C4-2B (cell line): ENCODE data around the gene MARCHF4.

ENCODE experiments used
- H3K27ac ChIP-seq: fragments of 450-650 bp; 2 replicates; pipeline ENCODE4 v1.5.1; 2017
- ZFX ChIP-seq: fragments of 450-650 bp; IDR thresholded peaks from 2 replicates; pipeline ENCODE4 v1.6.1; 2017
- TF ChIP-seq, protein P1 (sequence below): fragments of 450-650 bp; conservative IDR thresholded peaks from 2 replicates; pipeline ENCODE4 v1.5.1; 2017; ENCODE audit warnings: mild to moderate bottlenecking

The MARCHF4 gene

DNA sequence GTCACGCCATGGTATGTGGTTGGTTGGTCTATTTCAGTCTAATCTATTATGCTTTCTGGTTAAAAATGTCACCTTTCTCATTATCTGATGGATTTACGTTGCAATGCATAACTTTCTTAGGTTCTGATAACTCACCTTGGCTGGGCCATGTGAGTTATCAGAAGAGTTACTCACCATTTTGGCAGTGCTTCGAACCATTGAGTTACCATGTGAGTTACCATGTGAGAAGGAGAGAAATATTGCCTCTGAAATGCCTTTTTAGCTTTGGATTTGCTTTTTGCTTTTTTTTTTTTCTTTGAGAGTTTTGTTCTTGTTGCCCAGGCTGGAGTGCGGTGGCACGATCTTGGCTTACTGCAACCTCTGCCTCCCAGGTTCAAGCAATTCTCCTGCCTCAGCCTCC lies 41.6 kb upstream of the MARCHF4 start:
- no peak overlapping the region for H3K27ac ChIP-seq
- no peak for TF ChIP-seq ZFX
- TF ChIP-seq, protein P1, sequence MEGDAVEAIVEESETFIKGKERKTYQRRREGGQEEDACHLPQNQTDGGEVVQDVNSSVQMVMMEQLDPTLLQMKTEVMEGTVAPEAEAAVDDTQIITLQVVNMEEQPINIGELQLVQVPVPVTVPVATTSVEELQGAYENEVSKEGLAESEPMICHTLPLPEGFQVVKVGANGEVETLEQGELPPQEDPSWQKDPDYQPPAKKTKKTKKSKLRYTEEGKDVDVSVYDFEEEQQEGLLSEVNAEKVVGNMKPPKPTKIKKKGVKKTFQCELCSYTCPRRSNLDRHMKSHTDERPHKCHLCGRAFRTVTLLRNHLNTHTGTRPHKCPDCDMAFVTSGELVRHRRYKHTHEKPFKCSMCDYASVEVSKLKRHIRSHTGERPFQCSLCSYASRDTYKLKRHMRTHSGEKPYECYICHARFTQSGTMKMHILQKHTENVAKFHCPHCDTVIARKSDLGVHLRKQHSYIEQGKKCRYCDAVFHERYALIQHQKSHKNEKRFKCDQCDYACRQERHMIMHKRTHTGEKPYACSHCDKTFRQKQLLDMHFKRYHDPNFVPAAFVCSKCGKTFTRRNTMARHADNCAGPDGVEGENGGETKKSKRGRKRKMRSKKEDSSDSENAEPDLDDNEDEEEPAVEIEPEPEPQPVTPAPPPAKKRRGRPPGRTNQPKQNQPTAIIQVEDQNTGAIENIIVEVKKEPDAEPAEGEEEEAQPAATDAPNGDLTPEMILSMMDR, result no peak

DNA sequence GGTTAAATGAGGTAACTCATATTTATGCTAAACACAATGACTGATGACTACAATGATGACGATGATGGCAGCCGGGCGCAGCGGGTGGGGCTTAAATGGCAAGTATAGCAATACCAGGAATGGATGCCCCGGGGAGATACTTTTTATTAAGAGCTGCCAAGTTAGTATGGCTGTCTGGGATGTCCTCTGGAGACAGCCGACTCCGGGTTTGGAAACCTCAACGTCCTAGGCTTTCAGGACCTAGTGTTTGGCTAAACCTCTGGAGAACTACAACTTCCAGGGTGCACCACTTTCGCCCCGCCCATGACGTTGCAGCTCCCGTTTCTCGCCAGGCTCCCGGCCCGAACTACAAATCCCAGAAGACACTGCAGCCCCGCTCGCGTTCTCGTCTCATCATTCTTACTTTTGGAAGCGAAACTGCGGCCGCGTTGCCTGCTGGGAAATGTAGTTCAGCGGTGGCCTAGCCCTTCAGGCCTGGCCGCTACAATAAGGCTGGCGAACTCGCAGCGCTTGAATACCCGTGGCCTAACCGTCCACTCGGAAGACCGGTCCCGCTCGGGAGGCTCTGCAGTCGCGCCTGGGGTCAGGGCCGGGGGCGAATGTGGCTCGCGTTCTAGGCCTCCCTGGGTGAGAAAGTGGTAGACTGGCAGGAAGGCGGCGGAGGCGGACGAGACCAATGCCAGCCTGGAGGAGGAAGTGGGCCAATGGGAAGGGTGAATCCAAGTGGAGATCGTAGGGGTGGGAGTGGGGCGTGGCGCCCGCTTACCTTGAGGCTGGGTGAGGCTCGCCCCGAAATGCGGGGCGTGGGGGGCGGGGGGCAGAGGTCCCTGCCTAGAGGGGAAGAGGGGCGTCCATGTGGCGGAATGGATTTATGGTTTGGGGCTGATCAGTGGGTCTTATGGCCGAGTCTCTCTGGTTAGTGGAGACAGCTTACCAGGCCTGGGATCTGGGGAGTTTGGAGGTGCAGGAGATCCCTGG lies 40.0 kb upstream of the MARCHF4 start, which contains the start of gene SMARCAL1:
TSS of gene SMARCAL1 (plus strand) at position 463 of the 978 bp plus-strand sequence. CDS start 2,221 bp downstream, outside the sequence.
- peak within 1 kb of the TSS; percentile 82 for H3K27ac ChIP-seq
- TF ChIP-seq ZFX, result peak; percentile 92
- TF ChIP-seq, protein P1, result no peak

- no peak overlapping the region for H3K27ac ChIP-seq
- TF ChIP-seq ZFX, result no peak
- TF ChIP-seq, protein P1, result no peak
Observed at GRCh38 chr2:216410550-216410949, 38.3 kb upstream of the MARCHF4 start.

DNA sequence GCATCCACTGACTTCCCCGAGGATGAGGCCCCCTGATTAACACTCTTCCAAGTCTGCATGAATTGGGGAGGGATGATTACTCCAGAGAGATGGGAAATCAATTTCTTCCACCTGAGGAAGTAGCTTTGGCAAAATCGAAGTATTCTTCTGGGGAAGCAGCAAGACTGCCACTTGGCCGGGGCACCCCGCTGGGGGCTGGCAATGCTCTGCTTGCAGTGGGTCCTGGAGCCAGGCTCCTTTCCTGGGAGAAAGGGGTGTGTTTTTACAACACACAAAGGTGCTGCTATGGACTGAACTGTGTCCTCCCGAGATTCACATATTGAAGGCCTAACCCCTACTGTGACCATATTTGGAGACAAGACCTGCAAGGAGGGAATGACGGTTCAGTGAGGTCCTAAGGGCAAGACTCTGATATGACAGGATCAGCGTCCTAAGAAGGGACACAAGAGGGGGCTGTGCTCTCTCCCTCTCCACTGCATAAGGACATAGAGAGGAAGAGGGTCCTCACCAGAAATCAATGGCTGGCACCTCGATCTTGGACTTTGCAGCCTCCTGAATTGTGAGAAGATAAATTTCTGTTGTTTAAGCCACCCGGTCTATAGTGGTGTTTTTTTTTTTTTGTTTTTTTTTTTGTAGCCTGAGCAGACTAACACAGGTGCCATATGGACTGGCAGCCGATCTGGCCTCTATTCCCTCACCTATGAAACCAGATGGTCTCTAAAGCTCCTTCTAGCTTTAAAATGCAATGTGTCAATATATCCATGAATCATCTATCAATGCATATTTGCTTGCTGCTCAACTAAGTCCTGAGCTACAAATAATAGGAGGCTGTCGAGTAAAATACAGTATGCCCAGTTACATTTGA lies 36.4 kb upstream of the MARCHF4 start:
- TF ChIP-seq, protein P1, result no peak
- no peak for TF ChIP-seq ZFX
- no peak overlapping the region for H3K27ac ChIP-seq

GRCh38 chr2:216406826-216407225 lies 34.5 kb upstream of the MARCHF4 start:
- TF ChIP-seq, protein P1, result no peak
- no peak for TF ChIP-seq ZFX
- H3K27ac ChIP-seq, result no peak overlapping the region

DNA sequence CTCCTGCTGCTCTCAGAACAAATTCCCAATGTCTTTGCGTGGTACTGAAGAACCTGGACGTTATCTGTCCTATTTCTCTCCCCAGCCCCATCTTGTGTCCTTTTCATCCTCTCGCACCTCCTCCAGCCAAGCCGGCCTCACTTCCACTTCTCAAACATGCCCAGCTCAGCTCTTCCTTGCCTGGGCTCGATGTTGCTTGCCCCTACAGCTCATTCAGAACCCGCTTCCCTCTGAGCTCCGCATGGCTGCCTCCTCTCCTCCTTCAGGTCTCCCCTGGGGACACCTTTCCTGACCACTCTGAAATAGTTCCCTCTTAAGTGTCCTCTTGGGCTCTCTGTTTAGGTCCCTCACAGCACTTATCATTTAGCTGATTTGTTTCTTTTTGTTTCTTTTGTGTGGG lies 33.3 kb upstream of the MARCHF4 start:
- H3K27ac ChIP-seq, result no peak overlapping the region
- TF ChIP-seq, protein P1, result no peak
- TF ChIP-seq ZFX, result no peak
